Myocyte (in vitro differentiated cells): ENCODE results near the gene ABCC6. TPM values are rescaled to one million over a fixed set of nuclear protein-coding genes. Genes with fewer than 3 reads are reported as not detected.

ENCODE experiments used
- DNase-seq: peaks from one replicate; pipeline ENCODE4 v3.0.0-alpha.2; 2012; ENCODE audit warnings: low read depth
- total RNA-seq: library from RNA; depleted of rRNA; stranded (reverse); fragments of >200 nt; gene quantifications from 2 replicates; pipeline ENCODE4 v1.2.3, GENCODE V29; 2014

Gene ABCC6
- total RNA-seq, 1 donor from 2014 or later: 0.43 TPM

GRCh38 chr16:16143038-16143763 lies 80.1 kb downstream of the ABCC6 start:
- peak; percentile 32 for DNase-seq

GRCh38 chr16:16141784-16142396 lies 81.4 kb downstream of the ABCC6 start:
- no peak for DNase-seq

GRCh38 chr16:16141141-16141540 lies 82.2 kb downstream of the ABCC6 start:
- DNase-seq: no peak

GRCh38 chr16:16140537-16140936 lies 82.8 kb downstream of the ABCC6 start:
- DNase-seq: no peak

- DNase-seq: no peak
Observed at GRCh38 chr16:16139806-16140205, 83.5 kb downstream of the ABCC6 start.

- no peak for DNase-seq
Observed at GRCh38 chr16:16139061-16139460, 84.2 kb downstream of the ABCC6 start.

GRCh38 chr16:16138034-16138635 lies 85.2 kb downstream of the ABCC6 start:
- no peak for DNase-seq

- no peak for DNase-seq
Observed at GRCh38 chr16:16137110-16137509, 86.2 kb downstream of the ABCC6 start.

- no peak for DNase-seq
Observed at GRCh38 chr16:16136588-16136987, 86.7 kb downstream of the ABCC6 start.

GRCh38 chr16:16133943-16134604 lies 89.2 kb downstream of the ABCC6 start:
- DNase-seq: no peak

GRCh38 chr16:16131659-16132058 lies 91.6 kb downstream of the ABCC6 start:
- DNase-seq: no peak

- DNase-seq: no peak
Observed at GRCh38 chr16:16131204-16131603, 92.1 kb downstream of the ABCC6 start.

- peak; percentile 69 for DNase-seq
Observed at GRCh38 chr16:16127469-16128116, 95.7 kb downstream of the ABCC6 start.

- peak; percentile 18 for DNase-seq
Observed at GRCh38 chr16:16126896-16127295, 96.4 kb downstream of the ABCC6 start.

- DNase-seq: no peak
Observed at GRCh38 chr16:16124974-16125373, 98.3 kb downstream of the ABCC6 start.

GRCh38 chr16:16124438-16124837 lies 98.9 kb downstream of the ABCC6 start:
- DNase-seq: no peak

- no peak for DNase-seq
Observed at GRCh38 chr16:16122264-16122663, 101.0 kb downstream of the ABCC6 start.

GRCh38 chr16:16121185-16121727 lies 102.0 kb downstream of the ABCC6 start:
- no peak for DNase-seq

- DNase-seq: no peak
Observed at GRCh38 chr16:16120382-16121184, 102.7 kb downstream of the ABCC6 start.

GRCh38 chr16:16120044-16120381 lies 103.3 kb downstream of the ABCC6 start:
- DNase-seq: no peak

GRCh38 chr16:16118337-16118736 lies 105.0 kb downstream of the ABCC6 start:
- peak; percentile 22 for DNase-seq
